Measurements from ENCODE around the gene RAB20. TPM values are rescaled to one million over a fixed set of nuclear protein-coding genes. Genes with fewer than 3 reads are reported as not detected.
A peak's percentile ranks its signal among the peaks of the same experiment; 100 is the strongest.
"Not testable (repeated sequence)": the region's sequence is repeated elsewhere in the genome, so short reads cannot be mapped to it uniquely, and the experiment has no call there.

The RAB20 gene
- total RNA-seq, 2 donors from 2014 or later: 12.7 to 24.3 TPM

DNA sequence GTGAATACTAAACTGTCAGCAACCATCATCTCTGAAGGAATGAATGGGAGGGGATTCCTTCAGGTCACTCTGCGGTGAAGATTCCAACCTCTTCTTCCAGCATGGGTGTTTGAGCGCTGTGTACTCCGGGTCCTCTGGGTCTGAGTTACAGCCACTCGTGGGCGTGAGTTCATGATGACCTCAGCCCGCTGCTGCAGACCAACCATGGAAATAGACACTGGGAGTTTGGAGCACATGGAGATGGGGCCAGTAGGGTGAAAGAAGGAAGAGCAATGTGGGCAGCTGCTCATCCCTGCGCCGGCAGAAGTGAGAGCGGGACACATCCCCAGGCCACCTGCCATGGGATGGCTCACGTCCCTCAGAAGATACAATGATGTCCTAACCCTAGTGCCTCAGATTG is 16.8 kb upstream of the RAB20 start:
- peak in 1 of 2 donors; percentile 37 for ATAC-seq
- DNase-seq: no peak
- intact Hi-C loops (cut with DNase I): no loop called here

DNA sequence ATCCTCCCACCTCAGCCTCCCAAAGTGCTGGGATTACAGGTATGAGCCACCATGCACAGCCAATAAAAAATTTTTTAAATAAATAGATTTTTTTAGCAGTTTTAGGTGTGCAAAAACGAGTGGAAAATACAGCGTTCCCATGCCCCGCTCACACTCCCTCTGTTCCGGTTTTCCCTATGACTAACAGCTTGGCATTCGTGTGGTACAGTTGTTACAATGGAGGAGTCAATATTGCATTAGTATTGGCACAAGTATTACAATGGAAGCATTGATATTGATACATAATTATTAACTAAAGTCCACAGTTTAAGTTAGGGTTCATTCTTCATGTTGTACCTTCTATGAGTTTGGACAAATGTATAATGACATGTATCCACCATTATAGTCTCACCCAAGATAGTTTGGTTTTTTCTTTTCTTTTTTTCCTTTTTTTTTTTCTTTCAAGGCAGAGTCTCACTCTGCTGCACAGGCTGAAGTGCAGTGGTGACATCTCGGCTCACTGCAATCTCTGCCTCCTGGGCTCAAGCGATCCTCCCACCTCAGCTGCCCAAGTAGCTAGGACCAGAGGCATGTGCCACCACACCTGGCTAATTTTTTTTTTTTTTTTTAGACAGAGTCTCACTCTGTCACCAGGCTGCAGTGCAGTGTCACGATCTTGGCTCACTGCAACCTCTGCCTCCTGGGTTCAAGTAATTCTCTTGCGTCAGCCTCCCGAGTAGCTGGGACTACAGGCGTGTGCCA is 15.4 kb upstream of the RAB20 start:
- intact Hi-C loops (cut with DNase I): no loop called here
- no peak for DNase-seq
- no peak for ATAC-seq

DNA sequence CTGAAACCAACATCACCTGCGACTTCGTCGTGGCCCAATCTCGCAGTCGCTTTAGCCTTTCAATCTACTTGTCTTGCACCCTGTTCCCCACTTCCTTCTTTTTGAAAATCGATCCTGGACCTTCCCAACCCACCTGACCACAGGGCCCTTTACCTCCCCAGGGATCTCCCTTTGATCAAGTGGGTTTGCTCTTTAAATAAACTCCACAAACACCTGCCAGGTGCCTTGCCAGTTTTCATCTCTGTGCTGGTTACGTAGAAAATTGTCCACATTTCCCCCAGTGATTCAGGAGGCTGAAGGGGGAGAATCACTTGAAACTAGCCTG is 14.5 kb upstream of the RAB20 start:
- DNase-seq (no peak), ATAC-seq (no peak)
- intact Hi-C loops (cut with DNase I): no loop called here

DNA sequence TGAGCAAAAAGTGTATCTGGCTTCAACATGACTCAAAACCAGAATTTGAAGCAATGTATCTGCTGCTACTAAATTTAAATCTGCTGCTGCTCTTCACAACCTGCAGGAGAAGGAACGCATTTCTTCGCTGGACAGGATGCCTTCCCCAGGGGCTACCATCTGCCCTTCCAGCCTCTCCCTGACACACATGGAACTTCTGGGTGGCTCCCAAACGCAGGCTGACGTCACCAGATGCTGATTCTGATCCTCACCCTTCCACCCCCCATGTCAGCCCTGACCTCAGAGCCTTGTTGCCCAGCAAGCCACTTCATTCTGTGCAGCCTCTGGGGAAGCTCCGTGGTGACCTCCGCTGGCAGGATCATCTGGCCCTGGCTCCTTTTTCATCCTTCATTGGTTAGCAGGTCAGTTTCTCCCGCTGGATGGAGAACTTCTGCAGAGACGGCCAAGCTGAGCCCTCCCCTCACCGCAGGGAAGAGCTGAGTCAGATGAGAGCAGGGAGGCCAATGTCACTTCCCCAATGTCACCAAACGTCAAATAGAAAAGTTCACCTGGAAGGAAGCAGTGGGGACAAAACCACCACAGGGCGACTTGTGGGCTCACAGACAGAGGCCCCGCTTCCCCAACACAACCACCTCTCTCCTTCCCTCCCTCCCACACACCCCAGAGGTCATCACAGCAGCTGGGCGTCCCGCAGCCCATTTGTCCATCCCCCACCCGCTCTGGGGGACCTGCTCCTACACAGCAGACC is 14.0 kb upstream of the RAB20 start:
- ATAC-seq (peak; percentile 46 to 59), DNase-seq (peak; percentile 50)
- intact Hi-C loops (cut with DNase I): no loop called here

DNA sequence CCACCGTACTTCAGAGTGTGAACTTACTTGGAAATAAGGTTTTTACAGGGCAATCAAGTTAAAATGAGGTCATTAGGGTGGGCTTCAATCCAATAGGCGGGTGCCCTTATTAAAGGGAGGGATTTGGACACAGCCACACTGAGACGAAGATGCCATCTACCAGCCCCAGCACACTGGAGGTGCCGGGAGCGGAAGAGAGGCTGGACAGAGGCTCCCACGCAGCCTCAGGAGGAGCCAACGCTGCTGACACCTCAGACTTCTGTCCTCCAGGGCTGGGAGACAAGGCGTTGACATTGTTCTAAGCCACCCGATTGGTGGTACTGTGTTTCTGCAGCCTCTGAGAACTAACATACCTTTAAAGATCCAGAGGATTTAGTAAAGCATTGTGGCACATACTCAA is 12.6 kb upstream of the RAB20 start:
- peak; percentile 35 to 60 for ATAC-seq
- DNase-seq: no peak
- intact Hi-C loops (cut with DNase I): no loop called here

DNA sequence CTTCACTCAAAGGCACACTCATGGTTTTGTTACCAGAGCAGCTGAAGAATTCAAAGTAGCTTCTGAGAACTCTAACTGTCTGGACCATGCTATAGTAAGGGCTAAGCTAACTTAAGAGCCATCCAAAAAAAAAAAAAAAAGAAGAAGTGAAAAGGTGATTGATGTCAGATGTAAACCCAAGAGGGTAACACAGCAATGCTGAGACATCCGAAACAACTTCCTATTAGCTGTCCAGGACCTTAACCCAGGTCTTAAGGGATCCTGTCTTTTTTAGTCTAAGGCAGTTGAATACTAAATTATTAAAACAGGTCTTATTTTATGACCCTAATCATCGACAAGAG is 11.2 kb upstream of the RAB20 start:
- DNase-seq: no peak
- no peak for ATAC-seq
- intact Hi-C loops (cut with DNase I): no loop called here

DNA sequence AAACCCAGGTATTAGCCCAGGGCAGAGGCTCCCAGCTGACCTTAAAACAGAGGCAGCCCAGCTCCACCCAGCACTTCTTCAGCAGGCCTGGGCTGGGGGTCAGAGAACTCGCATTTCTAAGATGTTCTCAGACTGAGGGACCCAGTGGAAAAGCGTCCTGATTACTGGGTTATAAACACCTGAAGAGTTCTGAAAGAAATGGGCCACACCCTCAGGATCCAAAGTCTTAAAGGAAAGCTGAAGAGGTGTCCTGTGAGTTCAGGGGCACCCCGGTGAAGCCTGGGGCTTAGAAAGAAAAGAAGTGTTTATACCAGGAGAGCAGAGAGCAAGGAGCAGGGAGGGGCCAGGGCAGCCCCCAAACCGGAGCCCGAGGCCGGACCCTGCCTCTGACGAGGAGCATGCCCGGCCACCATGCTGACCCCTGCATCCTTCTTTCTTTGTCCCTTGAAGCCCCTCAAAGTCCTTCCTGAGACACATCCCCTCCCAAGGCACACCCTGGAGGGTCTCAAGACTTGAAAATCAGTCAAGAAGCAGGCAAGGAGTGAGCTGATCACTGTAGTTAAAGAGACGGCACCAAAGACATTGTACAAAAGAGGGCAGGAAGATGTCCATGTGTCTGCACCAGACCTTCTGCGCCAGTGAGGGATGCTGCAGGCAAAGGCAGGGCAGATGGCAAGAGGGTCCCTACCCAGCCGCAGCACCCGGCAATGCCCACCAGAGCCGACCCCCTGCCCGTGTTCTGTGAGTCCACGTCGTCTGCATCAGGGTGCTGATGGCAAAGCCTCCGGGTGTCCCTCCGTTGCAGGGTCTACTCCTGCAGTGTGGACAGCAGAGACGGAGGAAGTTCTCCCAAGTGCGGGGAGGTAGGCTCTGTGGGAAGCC is 10.6 kb upstream of the RAB20 start:
- ATAC-seq (no peak), DNase-seq (no peak)
- intact Hi-C loops (cut with DNase I): no loop called here

DNA sequence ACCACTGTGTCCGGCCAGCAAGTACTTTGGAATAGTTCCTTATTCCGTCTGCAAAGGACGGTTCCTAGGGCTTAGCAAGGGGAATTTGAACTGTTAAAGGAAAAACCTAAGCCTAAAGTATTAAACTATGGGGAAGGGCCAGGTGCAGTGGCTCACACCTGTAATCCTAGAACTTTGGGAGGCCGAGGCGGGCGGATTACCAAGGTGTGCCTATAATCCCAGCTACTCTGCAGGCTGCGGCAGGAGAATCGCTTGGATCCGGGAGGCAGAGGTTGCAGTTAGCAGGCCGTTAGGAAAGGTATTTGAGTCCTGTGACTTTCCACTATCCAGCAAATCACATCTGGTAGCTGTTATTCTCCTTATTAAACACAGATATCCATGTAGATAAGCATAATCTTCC is 9.4 kb upstream of the RAB20 start:
- DNase-seq: no peak
- ATAC-seq: no peak
- intact Hi-C loops (cut with DNase I): no loop called here

DNA sequence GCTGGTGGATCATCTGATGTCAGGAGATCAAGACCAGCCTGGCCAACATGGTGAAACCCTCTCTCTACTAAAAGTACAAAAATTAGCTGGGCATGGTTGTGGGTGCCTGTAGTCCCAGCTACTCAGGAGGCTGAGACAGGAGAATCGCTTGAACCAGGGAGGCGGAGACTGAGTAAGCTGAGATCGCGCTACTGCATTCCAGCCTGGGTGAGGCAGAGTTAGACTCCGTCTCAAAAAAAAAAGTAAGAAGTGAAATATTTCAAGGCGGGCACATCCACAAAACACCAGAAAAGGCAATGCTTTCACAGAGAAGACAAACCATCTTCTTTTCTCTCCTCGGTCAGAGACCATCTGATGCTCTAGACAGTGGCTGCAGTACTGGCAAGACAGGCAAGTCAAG is 8.4 kb upstream of the RAB20 start:
- not testable (repeated sequence) for ATAC-seq, DNase-seq
- intact Hi-C loops (cut with DNase I): loop anchor here in 1 of 2 donors (10.0 kb wide), 1 partner anchor 105 kb away; no protein-coding TSS in a partner anchor

DNA sequence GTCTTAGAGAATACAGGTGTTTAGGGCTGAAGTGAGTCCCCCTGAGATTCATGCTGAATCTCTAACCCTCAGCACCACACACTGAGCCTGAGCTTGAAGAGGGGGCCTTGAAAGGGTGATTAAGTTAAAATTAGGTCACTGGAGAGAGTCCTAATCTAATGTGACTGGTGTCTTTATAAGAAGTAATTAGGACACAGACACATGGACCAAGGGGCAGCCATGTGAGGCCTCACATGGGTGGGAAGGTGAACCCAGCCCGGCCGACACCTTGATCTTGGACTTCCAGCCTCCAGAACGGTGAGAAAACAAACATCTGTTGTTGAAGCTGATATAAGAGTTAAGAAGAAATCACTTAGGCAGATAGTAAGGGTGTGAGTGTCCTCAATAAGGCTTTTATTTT is 7.1 kb upstream of the RAB20 start:
- no peak for ATAC-seq
- DNase-seq: no peak
- intact Hi-C loops (cut with DNase I): loop anchor here in 1 of 2 donors (10.0 kb wide), 1 partner anchor 104 kb away; no protein-coding TSS in a partner anchor

DNA sequence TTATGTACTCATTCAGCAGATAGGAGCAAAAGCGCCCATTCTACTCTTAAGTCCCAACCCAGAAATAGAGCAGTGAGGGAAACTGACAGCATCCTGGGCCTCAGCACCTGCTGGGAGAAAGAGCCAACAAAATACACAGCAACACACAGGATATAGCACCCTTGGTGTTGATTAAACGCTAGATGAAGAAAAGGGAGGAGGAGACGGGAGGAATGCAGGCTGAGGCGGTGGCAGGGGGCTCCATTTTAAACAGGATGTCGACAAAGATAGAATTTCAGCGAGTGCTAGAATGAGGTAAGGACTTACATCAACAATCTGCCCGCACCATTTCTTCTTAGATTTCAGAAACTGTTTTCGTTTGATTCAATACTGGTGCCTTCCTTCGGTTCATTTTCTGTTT is 4.6 kb upstream of the RAB20 start:
- intact Hi-C loops (cut with DNase I): loop anchor here in 1 of 2 donors (10.0 kb wide), 1 partner anchor 101 kb away; no protein-coding TSS in a partner anchor
- no peak for DNase-seq
- ATAC-seq: no peak

DNA sequence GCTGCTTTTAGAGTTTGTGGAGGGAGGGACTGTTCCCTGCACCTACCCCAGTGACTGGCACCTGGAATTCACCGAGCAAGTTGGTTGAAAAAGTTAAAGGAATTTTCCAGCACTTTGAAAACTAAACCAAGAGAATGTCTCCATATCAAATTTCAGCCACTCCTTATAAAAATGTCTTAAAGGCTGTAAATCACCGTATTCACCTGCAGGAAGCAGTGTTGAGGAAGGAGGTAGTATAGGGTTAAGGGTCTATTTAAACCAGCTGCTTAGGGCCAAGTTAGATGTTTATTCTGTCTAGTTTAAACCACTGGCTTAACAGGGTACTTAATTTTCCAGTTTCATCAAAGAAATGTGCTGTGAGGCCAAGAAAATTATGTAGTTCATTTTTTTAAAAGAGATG is 3.8 kb upstream of the RAB20 start:
- DNase-seq: no peak
- ATAC-seq: no peak
- intact Hi-C loops (cut with DNase I): loop anchor here in 1 of 2 donors (10.0 kb wide), 1 partner anchor 100 kb away; no protein-coding TSS in a partner anchor

DNA sequence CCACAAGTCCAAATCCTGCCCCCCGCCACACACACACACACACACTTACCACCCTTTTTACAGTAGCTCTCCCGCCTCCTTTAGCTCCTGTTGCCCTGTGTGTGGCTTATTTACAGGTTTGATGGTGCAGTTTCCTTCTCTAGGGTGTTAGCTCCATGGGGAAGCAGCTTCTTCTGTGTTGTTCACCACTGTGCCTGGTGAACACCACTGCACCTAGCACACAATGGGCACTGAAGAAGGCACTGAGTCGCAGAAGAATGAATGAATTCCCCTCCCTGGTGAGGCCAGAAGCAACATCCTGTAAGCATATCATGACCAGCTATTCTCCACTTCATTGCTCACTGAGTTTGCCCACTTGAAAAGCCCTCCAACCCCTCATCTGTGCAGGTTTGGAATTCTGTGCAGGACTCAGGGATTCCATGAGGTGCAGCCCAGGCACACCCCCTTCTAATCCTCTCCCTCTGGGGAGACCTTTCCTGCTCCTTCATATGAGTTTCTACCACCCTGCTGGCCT is 3.0 kb upstream of the RAB20 start:
- ATAC-seq: no peak
- intact Hi-C loops (cut with DNase I): loop anchor here (5.0 to 10.0 kb wide), 2 partner anchors 42 to 100 kb away; no protein-coding TSS in a partner anchor
- no peak for DNase-seq

DNA sequence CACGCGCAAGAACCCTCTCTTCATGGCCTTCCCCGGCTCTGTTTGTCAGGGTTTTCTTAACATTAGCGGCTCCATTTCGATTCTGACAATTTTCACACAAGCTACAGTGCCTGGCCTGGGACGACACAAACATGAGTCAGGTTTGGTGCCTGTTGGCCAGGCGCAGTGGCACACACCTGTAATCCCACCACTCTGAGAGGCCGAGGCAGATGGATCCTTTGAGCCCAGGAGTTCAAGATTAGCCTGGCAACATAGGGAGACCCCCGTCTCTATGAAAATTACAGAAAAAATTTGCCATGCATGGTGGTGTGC is 1.9 kb upstream of the RAB20 start:
- ATAC-seq: no peak
- no peak for DNase-seq
- intact Hi-C loops (cut with DNase I): loop anchor here (5.0 to 10.0 kb wide), 2 partner anchors 41 to 99 kb away; no protein-coding TSS in a partner anchor

DNA sequence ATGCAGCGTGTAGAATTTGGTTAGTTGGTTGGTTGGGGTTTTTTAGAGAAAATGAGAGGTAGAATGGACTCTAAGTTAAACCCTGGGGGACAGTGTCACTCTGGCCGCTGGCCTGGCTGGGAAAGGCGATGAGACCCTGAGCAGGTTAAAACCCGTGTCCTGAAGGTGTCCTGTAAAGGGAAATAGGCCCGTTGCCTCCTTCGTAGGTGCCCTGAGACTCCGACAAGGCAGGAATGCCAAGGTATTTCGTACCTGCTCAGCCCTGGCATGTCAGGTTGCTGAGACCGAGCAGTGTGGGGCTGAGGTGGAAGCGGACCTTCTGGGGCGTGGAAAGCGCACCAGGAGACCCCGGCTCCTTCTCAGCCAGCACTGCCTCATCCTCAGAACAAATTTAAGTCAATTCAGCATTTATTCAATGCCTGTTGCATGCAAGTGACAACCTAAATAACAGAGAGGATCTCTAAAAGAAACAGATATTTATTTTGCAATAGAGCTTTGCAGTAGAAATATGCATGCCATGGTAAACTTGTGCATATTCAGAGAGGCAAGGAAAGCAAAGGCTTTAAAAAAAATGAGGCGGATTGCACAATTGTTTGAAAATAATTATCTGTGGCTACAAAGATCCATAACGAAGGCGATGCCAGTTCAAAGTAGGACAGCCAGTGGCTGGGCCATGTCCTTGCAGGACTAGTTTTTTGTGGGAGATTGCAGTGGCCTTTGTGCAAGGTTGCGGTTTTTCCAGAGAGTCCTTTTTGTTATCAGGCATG is 1.4 kb upstream of the RAB20 start:
- intact Hi-C loops (cut with DNase I): loop anchor here (5.0 to 10.0 kb wide), 2 partner anchors 41 to 98 kb away; no protein-coding TSS in a partner anchor
- DNase-seq (no peak), ATAC-seq (no peak)

DNA sequence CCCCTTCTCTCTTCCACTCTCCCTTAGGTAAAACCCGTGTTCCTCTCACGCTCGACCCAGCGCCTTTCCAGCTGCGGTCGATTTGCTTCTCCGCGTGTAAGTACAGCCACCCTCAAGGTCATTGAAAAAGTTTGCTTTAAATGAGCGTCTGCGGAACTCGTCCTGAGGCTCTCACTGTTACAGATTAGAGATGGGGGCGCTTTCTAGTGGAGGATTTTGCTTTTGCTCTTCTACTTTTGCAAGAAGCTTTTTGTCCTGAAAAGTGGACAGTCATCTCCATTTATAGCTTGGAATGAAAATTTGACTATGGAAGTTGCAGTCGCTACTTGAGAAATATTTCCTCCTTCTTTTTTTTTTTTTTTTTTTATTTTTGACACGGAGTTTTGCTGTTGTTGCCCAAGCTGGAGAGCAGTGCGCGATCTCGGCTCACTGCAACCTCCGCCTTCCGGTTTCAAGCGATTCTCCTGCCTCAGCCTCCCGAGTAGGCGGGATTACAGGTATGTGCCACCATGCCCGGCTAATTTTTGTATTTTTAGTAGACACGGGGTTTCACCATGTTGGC is 595 bp upstream of the RAB20 start:
- intact Hi-C loops (cut with DNase I): loop anchor here (5.0 to 10.0 kb wide), 2 partner anchors 40 to 97 kb away; no protein-coding TSS in a partner anchor
- DNase-seq: no peak
- ATAC-seq: peak in 1 of 2 donors; percentile 9

DNA sequence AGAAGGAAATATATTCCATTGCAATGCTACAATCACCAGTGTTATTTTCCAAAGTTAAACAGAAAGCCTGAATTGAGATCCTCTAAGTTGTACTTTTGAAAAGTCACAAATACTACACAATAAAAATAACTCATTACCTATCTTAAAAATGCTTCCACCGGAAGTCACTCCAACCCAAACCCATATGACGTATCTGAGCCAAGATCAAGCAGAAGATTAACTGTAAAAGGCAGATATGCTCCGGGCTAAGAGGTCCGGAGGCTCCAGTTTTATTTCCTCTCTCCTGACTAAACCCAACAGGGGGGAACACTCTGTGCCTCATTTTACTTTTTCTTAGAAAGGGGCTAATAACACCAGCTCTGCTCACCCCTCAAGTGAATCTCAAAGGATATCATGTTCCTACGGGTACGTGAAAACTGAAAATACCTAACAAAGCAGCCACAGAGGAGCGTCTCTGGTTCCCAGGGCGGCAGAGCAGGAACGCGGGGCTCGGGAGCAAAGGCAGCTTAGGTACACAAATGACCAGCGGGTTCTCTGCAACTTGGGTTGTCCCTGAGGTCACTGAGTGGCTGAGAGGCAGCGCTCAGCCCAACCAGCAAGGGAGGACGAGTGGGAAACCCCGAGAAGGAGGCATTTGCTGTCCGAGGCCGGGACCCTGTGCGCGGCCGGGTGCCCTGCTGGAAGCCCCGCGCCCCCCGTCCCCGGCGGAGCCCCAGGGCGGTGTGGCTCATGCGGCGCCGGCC is 750 bp downstream of the RAB20 start:
- DNase-seq (no peak), ATAC-seq (peak; percentile 35 to 56)
- intact Hi-C loops (cut with DNase I): loop anchor here (5.0 to 10.0 kb wide), 2 partner anchors 38 to 96 kb away; no protein-coding TSS in a partner anchor

DNA sequence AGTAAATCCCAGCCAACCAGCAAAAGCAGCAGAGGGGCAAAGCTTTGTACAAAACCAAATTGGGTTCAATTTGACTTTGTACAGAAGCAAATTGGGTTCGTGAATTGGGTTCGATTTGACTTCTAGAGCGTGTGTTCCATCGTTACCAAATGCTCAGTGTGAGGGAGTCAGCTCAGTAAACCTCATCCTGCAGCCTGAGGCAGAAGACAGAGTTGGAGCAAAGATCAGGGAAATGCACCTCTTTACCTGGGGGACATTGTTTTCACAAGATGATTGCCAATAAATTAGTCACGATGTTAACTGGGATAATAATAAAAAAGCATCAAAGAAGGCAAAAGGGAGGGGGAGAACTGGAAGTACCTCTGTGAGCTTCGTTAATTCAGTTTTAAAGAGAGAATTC is 1.5 kb downstream of the RAB20 start:
- intact Hi-C loops (cut with DNase I): loop anchor here (5.0 to 10.0 kb wide), 3 partner anchors 38 to 105 kb away; no protein-coding TSS in a partner anchor
- ATAC-seq (no peak), DNase-seq (no peak)
